ENCODE data around the gene KIAA1217. TPM values are rescaled to one million over a fixed set of nuclear protein-coding genes. Genes with fewer than 3 reads are reported as not detected.

KIAA1217 gene
- total and polyA plus RNA-seq, 5 donors = 14.6 to 43.6 (median 31.3) TPM

DNA sequence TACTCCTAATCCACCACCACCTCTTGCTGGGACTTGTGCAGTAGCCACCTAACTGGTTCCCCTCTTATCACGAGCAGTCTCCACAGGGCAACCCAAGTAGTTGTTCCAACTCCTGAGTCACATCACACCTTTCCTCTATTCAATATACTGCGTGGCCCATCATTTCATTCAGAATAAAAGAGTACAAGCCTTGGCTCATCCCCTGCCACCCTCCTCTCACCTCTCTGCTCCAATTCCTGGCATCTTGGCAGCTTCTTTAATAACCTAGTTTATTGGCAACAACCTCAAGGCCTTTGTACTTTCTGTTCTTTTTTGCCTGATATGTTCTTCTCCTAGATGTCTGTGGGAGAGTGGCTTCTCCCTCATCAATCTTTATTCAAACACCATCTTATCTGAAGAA, 199.4 kb downstream of the KIAA1217 start:
- Histone ChIP-seq H3K9me3 (ENCODE audit: control insufficient read depth, low read length) (no peaks in the 10 kb centered on the region), H3K27me3 (ENCODE audit: control insufficient read depth, insufficient read depth) (no peaks in the 10 kb centered on the region), H3K27ac (ENCODE audit: low read length) (no peak overlapping the region), H3K4me3 (ENCODE audit: low read length) (no peak overlapping the region), H3K4me1 (ENCODE audit: control insufficient read depth, insufficient read depth, low read length) (no peaks in the 10 kb centered on the region)
- DNase-seq (no peak), ATAC-seq (no peak)
- intact Hi-C loops (cut with DNase I) = no loop called here
- 98% methylated on average over 2 of the region's 2 CpGs for WGBS

- H3K9me3 ChIP-seq (ENCODE audit: control insufficient read depth, low read length) = no peaks in the 10 kb centered on the region
- 93% methylated on average over 6 of the region's 6 CpGs for WGBS
- intact Hi-C loops (cut with DNase I) = no loop called here
- no peak overlapping the region for H3K27ac ChIP-seq (ENCODE audit: low read length)
- DNase-seq = no peak
- no peak for ATAC-seq
- no peak overlapping the region for H3K4me3 ChIP-seq (ENCODE audit: low read length)
- H3K4me1 ChIP-seq (ENCODE audit: control insufficient read depth, insufficient read depth, low read length) = peaks cover 2% of the 10 kb centered on the region
- H3K27me3 ChIP-seq (ENCODE audit: control insufficient read depth, insufficient read depth) = no peaks in the 10 kb centered on the region
These were observed 205.7 kb downstream of the KIAA1217 start for GRCh38 chr10:24414597-24414996.

GRCh38 chr10:24415455-24416125, 206.7 kb downstream of the KIAA1217 start:
- Histone ChIP-seq H3K9me3 (ENCODE audit: control insufficient read depth, low read length) (no peaks in the 10 kb centered on the region), H3K27ac (ENCODE audit: low read length) (peak overlapping the region; percentile 19), H3K27me3 (ENCODE audit: control insufficient read depth, insufficient read depth) (no peaks in the 10 kb centered on the region), H3K4me3 (ENCODE audit: low read length) (no peak overlapping the region), H3K4me1 (ENCODE audit: control insufficient read depth, insufficient read depth, low read length) (peaks cover 2% of the 10 kb centered on the region)
- DNase-seq (peak; percentile 87 to 92 (median 87)), ATAC-seq (peak; percentile 94 to 97)
- intact Hi-C loops (cut with DNase I) = no loop called here
- WGBS = 31% methylated on average over 5 of the region's 5 CpGs

DNA sequence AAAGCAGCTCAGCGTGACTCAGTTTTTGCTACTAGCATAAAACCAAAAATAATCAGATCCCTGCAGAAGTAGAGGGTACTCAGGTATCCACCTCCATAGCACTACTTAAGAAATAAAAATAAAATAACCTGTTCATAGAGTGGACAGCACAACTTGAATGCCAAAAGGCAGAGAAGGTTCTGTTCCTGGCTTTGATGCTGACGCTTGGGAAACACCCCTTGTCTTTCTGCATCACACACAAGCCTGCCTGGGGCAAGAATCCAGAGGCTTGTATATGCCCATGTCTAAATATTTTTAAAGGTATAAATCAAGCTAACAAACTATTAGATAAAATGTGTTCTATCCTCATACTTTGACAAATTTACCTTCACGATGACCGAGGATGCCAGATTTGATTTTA, 207.3 kb downstream of the KIAA1217 start:
- no peak overlapping the region for H3K4me3 ChIP-seq (ENCODE audit: low read length)
- DNase-seq = peak in 1 of 3 donors; percentile 42
- intact Hi-C loops (cut with DNase I) = no loop called here
- WGBS = 63% methylated on average over 4 of the region's 4 CpGs
- no peaks in the 10 kb centered on the region for H3K9me3 ChIP-seq (ENCODE audit: control insufficient read depth, low read length)
- H3K27me3 ChIP-seq (ENCODE audit: control insufficient read depth, insufficient read depth) = no peaks in the 10 kb centered on the region
- ATAC-seq = no peak
- peaks cover 2% of the 10 kb centered on the region for H3K4me1 ChIP-seq (ENCODE audit: control insufficient read depth, insufficient read depth, low read length)
- H3K27ac ChIP-seq (ENCODE audit: low read length) = no peak overlapping the region

DNA sequence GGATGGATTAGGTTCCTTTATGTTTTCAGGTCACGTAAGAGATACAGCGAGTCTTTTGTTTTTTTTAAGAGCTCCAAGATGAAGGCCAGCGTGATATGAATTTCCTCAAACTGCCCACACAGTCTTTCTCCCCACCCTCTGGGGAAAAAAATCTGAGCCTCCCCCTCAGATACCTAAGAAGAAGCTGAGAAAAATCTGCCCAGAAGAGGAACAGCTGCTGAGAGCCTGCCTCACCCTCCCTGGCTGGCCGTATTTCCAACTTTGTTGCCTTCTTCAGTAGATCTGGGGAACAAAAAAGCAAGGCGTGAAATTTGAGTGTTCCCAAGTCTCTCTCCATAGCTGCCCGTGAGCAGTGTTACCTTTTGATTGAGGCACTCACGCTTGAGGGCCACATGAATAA, 208.1 kb downstream of the KIAA1217 start:
- peaks cover 2% of the 10 kb centered on the region for H3K4me1 ChIP-seq (ENCODE audit: control insufficient read depth, insufficient read depth, low read length)
- H3K27me3 ChIP-seq (ENCODE audit: control insufficient read depth, insufficient read depth) = no peaks in the 10 kb centered on the region
- 65% methylated on average over 7 of the region's 7 CpGs for WGBS
- ATAC-seq (no peak), DNase-seq (no peak)
- H3K4me3 ChIP-seq (ENCODE audit: low read length) = no peak overlapping the region
- H3K27ac ChIP-seq (ENCODE audit: low read length) = no peak overlapping the region
- H3K9me3 ChIP-seq (ENCODE audit: control insufficient read depth, low read length) = no peaks in the 10 kb centered on the region
- intact Hi-C loops (cut with DNase I) = no loop called here

DNA sequence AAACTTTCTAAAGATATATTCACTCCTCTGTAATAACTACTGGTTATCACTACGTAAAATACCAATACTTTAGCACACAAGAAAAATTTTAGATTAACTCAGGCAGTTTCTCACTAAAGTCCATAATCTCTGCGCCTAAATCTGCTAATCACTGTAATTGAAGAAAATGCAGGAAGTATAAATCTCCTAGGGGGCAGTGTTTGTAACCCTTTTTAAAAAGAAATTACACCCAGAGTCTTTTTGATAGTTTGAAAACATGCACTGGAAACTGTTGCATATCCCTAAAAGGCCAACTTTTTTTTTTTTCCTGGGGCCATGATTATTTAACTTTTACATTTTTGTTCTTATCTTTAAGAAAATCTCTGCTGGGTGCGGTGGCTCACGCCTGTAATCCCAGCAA, 209.6 kb downstream of the KIAA1217 start:
- ATAC-seq (no peak), DNase-seq (no peak)
- Histone ChIP-seq H3K4me1 (ENCODE audit: control insufficient read depth, insufficient read depth, low read length) (peaks cover 2% of the 10 kb centered on the region), H3K4me3 (ENCODE audit: low read length) (no peak overlapping the region), H3K9me3 (ENCODE audit: control insufficient read depth, low read length) (no peaks in the 10 kb centered on the region), H3K27me3 (ENCODE audit: control insufficient read depth, insufficient read depth) (no peaks in the 10 kb centered on the region), H3K27ac (ENCODE audit: low read length) (no peak overlapping the region)
- 94% methylated on average over 4 of the region's 4 CpGs for WGBS
- intact Hi-C loops (cut with DNase I) = no loop called here

DNA sequence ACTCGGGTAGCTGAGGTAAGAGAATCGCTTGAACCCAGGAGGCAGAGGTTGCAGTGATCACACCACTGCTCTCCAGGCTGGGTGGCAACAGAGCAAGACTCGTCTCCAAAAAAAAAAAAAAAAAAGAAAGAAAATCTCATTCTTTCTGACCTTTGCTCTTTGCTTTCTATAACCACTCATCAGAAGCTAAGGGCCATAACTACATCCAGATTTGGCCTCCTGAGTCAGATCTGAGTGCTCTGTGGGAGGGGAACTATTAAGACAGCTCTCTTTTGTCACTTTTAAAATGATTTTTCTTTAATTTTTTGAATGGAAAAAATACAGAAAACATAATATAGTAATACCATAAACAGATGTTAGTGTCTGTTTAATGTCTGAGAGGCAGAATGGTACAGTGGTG, 210.1 kb downstream of the KIAA1217 start:
- Histone ChIP-seq H3K4me3 (ENCODE audit: low read length) (no peak overlapping the region), H3K27ac (ENCODE audit: low read length) (no peak overlapping the region), H3K4me1 (ENCODE audit: control insufficient read depth, insufficient read depth, low read length) (peaks cover 2% of the 10 kb centered on the region), H3K27me3 (ENCODE audit: control insufficient read depth, insufficient read depth) (no peaks in the 10 kb centered on the region), H3K9me3 (ENCODE audit: control insufficient read depth, low read length) (no peaks in the 10 kb centered on the region)
- ATAC-seq = no peak
- no peak for DNase-seq
- intact Hi-C loops (cut with DNase I) = no loop called here
- 77% methylated on average over 3 of the region's 3 CpGs for WGBS

GRCh38 chr10:24425151-24425550, 216.2 kb downstream of the KIAA1217 start:
- Histone ChIP-seq H3K9me3 (ENCODE audit: control insufficient read depth, low read length) (no peaks in the 10 kb centered on the region), H3K27ac (ENCODE audit: low read length) (no peak overlapping the region), H3K4me1 (ENCODE audit: control insufficient read depth, insufficient read depth, low read length) (no peaks in the 10 kb centered on the region), H3K4me3 (ENCODE audit: low read length) (no peak overlapping the region), H3K27me3 (ENCODE audit: control insufficient read depth, insufficient read depth) (no peaks in the 10 kb centered on the region)
- WGBS = 98% methylated on average over 1 of the region's 1 CpG
- intact Hi-C loops (cut with DNase I) = no loop called here
- no peak for ATAC-seq
- DNase-seq = no peak

- Histone ChIP-seq H3K9me3 (ENCODE audit: control insufficient read depth, low read length) (no peaks in the 10 kb centered on the region), H3K27me3 (ENCODE audit: control insufficient read depth, insufficient read depth) (no peaks in the 10 kb centered on the region), H3K4me3 (ENCODE audit: low read length) (no peak overlapping the region), H3K27ac (ENCODE audit: low read length) (no peak overlapping the region), H3K4me1 (ENCODE audit: control insufficient read depth, insufficient read depth, low read length) (no peaks in the 10 kb centered on the region)
- ATAC-seq = no peak
- no peak for DNase-seq
- 85% methylated on average over 14 of the region's 14 CpGs for WGBS
- intact Hi-C loops (cut with DNase I) = no loop called here
These were observed 218.9 kb downstream of the KIAA1217 start for GRCh38 chr10:24427678-24428409.

DNA sequence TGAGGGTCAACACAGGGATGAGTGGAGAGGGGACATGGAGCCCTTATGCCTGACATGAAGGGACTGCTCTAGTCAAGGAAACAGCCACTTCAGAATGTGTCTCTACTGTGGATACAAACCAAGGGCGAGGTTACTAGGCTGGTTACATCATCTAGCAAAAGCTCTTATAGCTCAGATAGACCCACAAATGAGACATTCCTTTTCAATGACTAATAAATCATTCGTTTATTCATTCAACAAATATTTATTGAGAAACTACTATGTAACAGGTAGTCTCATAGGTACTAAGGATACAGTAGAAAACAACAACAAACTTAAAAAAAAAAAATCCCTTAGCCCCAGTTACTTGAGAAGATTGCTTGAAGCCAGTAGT, 219.5 kb downstream of the KIAA1217 start:
- H3K27me3 ChIP-seq (ENCODE audit: control insufficient read depth, insufficient read depth) = no peaks in the 10 kb centered on the region
- no peak overlapping the region for H3K27ac ChIP-seq (ENCODE audit: low read length)
- no peaks in the 10 kb centered on the region for H3K9me3 ChIP-seq (ENCODE audit: control insufficient read depth, low read length)
- no peaks in the 10 kb centered on the region for H3K4me1 ChIP-seq (ENCODE audit: control insufficient read depth, insufficient read depth, low read length)
- DNase-seq = no peak
- intact Hi-C loops (cut with DNase I) = no loop called here
- no peak for ATAC-seq
- no peak overlapping the region for H3K4me3 ChIP-seq (ENCODE audit: low read length)
- 85% methylated on average over 2 of the region's 2 CpGs for WGBS

GRCh38 chr10:24430591-24430990, 221.7 kb downstream of the KIAA1217 start:
- Histone ChIP-seq H3K27me3 (ENCODE audit: control insufficient read depth, insufficient read depth) (no peaks in the 10 kb centered on the region), H3K4me1 (ENCODE audit: control insufficient read depth, insufficient read depth, low read length) (no peaks in the 10 kb centered on the region), H3K9me3 (ENCODE audit: control insufficient read depth, low read length) (no peaks in the 10 kb centered on the region), H3K4me3 (ENCODE audit: low read length) (no peak overlapping the region), H3K27ac (ENCODE audit: low read length) (no peak overlapping the region)
- intact Hi-C loops (cut with DNase I) = no loop called here
- ATAC-seq (no peak), DNase-seq (no peak)
- 84% methylated on average over 5 of the region's 5 CpGs for WGBS

All from right cardiac atrium (tissue), 5 donors.